Activated CD8-positive, alpha-beta memory T cell treated with anti-CD3 and anti-CD28 coated beads, Interleukin-2, amount 50 U/mL, for 1 hour (primary cell): ENCODE data around the gene ZSCAN16.

ENCODE experiments used
- DNase-seq: peaks from one replicate; pipeline ENCODE4 v3.0.0-alpha.2; 2020; ENCODE audit errors: extremely low read depth

ZSCAN16 gene

GRCh38 chr6:28134015-28134414 lies 9.6 kb downstream of the ZSCAN16 start:
- no peak for DNase-seq

- DNase-seq = no peak
Observed at GRCh38 chr6:28134716-28135115, 10.3 kb downstream of the ZSCAN16 start.

- no peak for DNase-seq
Observed at GRCh38 chr6:28135393-28135792, 11.0 kb downstream of the ZSCAN16 start.

DNA sequence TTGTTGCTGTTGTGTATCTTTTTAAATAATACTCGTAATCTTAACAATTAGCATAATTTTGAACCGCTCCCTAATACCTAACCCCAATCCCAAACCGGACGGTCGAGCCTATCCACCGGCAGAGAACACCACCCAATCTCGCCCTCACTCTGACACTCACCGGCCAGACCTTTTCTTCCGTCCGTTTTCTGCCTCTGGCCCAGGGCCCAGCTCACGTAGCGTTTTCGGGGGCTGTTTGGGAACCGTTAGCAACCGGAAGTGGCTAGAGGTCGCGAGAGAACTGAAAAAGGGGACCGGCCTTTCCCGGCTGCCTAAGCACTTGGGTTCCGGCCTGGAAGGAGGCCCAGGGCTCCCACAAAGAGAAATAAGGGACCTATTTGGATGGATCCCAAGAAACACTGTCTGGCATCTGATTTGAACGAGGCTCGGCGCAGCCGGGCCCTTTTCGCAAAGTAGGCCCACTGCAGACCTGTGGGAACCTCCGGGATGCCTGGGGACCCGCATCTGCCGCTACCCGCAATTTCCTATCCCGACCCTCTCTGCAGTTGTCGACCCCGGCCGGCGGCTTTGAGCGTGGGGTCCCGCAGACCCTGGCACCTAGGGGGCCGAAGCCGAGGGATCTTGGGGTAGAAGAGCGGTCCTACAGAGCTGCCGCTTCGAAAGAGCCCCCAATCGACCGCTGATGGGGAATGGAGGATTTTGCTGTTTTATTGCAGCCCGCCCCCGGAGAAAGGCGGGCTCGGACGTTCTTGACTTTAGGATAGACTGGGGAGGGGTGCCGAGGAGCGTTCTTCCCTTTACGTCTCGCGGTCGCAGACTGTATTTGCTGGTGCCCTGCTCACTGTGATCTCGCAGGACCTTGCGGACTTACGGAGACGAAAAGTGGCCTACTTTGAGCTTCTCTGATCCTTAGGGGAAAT lies 12.4 kb downstream of the ZSCAN16 start:
- no peak for DNase-seq

DNA sequence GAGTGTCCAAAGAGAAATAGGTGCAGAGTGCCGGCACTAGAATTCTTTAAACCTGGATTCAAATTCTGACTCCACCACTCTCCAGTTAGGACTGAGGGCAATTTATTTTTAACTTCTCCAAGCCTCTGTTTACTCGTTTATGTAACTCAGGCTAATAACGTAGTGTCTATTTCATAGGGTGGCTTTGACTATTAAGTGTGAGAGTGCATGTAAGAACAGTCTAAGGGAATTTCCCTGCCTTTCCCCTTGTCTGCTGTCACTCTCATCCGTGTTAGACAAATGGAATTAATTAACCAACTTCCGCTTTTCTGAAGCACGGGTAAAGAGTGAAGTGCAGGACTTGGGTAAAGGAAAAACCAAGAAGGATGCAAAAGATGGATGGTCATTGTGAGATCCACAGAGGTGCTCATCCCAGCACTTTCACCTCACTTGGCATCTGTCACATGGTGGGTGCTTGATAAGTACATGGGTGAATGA lies 13.1 kb downstream of the ZSCAN16 start:
- DNase-seq = no peak

- DNase-seq = no peak
Observed at GRCh38 chr6:28139860-28140543, 15.6 kb downstream of the ZSCAN16 start.

DNA sequence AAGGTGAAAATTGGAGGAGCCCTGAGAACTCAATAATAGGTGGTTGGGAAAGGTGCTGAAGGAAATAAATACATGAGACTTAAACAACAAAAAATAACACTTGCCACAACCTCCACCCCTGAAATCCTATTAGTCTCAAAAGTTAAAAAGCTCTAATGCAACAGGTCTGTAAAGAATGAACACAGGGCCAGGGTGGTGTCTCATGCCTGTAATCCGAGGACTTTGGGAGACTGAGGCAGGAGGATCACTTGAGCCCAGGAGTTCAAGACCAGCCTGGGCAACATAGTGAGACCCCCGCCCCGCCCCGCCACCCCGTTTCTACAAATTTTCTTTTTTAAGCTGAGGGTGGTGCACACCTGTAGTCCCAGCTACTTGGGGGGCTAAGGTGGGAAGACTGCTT lies 16.2 kb downstream of the ZSCAN16 start:
- DNase-seq = no peak

DNA sequence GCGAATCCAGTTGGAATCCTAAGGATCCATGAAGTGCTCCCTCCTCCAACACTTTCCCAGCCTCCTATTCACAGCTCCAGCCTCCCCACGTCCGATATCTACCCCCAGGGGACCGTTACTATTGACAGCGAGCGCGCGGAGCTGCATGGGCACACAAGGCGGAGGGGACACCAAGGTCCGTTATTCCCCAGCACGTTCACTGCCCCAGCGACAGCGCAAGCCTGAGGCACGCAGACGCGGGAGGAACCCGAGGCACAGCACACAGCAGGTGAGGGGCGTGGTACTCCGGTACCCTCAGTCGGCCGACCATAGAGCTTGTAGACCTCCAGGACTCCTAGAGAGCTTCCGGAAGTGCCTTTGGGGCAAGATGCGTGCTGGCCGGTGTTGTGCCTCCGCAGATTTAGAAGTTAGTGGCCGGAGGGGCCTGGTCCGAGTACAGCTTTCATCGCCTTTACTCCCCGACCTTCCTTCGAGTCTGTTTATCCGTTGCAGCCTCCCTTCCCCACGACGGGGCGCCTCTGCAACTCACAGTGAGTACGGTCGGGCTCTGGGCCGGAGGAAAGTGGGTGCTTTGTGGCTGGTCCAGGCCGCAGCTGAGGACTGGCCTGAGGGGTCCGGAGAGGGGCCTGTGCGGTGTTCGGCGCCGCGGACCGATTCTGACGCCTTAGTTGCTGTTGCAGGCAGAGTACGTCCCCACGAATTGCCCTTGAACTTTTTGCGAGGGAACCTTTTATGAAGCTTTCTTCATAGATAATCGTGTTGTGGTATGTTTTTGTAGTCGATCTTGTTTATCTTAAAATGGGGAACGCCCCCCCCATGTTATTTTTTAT lies 17.3 kb downstream of the ZSCAN16 start, which contains the start of gene ZKSCAN8:
ZKSCAN8 (plus strand) TSS at position 384 of the 830 bp plus-strand sequence. CDS start 6,525 bp downstream, outside the sequence.
- peak; percentile 71 for DNase-seq

GRCh38 chr6:28142446-28142845 lies 18.0 kb downstream of the ZSCAN16 start:
- no peak for DNase-seq

DNA sequence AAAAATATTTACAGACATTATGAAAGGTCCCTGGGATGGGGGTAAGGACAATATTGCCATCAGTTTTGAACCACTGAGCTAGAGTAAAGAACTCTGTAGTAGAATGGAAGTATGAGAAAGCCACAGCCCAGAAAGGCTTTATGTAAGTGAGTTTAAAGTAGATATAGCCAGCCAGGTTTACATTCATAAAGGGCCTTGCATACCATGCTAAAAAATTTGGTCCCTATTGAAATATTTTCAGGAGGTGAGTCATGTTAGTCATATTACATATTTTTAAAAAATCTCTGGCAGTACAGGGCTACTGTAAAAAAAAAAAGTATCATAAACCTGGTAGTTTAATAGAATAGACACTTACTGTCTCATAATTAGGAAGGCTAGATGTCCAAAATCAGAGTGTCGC lies 20.8 kb downstream of the ZSCAN16 start:
- no peak for DNase-seq

GRCh38 chr6:28152531-28152930 lies 28.1 kb downstream of the ZSCAN16 start:
- no peak for DNase-seq

DNA sequence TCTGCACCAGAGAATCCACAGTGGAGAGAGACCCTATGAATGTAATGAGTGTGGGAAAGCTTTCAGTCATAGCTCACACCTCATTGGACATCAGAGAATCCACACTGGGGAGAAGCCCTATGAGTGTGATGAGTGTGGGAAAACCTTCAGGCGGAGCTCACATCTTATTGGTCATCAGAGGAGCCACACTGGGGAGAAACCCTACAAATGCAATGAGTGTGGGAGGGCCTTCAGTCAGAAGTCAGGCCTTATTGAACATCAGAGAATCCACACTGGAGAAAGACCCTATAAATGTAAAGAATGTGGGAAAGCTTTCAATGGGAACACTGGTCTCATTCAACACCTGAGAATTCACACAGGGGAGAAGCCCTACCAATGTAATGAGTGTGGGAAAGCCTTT lies 29.1 kb downstream of the ZSCAN16 start:
- no peak for DNase-seq

GRCh38 chr6:28154357-28154756 lies 29.9 kb downstream of the ZSCAN16 start:
- DNase-seq = no peak

- DNase-seq = no peak
Observed at GRCh38 chr6:28158318-28158717, 33.9 kb downstream of the ZSCAN16 start.

DNA sequence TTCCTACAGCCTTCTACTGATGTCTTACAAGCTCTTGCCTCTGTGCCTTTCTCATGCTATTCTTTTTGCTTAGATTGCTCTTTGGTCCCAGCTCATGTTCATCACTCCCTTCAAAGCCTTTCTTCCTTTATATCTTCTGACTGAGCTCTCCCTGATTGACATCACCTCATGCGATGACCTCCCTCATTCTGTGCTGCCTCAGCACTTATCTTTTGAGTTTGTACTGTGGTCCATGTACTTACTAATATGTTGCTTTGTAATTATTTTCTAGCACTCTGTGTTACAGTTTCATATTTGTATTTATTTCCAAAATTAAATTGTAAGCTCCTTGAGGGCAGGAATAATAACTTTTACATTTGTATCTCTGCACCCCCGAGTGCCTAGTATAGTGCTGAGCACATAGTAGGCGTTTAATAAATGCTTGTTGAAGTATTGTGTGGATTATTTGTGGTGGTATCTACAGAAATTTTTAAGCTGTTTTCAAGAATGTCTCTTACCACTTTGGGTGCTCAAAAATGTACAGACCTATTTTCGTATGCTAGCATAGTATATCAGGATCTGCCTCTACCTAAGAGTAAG lies 34.7 kb downstream of the ZSCAN16 start:
- no peak for DNase-seq

DNA sequence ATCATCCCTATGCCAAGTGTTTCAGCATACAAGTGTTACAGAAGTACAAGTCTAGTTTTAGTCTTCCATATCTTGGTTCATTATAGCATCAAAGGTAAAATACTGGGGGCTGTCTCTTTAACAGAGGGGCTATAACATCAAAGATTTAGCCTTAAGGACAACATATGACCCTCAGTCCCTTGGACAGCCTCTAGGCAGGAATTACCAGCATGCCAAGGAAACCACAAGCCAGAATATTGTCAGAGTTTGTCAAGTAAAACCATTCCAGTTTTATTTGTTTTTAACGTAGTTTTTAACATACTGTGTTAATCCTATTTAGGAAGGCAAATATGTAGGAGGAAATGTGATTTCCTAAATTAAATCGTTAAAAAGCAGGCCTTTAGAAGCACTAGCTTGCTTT lies 35.8 kb downstream of the ZSCAN16 start:
- DNase-seq = no peak

GRCh38 chr6:28161410-28162079 lies 37.1 kb downstream of the ZSCAN16 start:
- DNase-seq = peak; percentile 8

DNA sequence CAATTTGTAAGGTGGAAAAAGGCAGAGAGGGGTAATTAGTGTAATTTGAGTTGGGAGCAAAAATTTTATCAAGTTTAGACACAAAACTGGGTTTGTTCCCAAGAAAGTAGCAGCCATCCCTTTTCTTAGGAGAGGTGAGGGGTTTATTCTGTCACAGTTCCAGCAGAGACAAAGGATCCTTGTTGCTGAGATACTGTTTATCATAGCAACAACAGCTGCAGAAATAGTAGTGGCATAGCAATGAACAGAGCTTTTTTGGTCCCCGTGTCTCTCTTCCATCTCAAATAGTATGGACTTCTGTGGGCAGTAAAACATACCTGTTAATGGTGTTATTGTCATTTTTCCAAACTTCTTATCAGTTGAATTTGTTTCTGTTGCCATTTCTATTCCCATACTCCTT lies 41.2 kb downstream of the ZSCAN16 start:
- no peak for DNase-seq

- DNase-seq = no peak
Observed at GRCh38 chr6:28167068-28167467, 42.7 kb downstream of the ZSCAN16 start.

- DNase-seq = no peak
Observed at GRCh38 chr6:28167926-28168325, 43.5 kb downstream of the ZSCAN16 start.

DNA sequence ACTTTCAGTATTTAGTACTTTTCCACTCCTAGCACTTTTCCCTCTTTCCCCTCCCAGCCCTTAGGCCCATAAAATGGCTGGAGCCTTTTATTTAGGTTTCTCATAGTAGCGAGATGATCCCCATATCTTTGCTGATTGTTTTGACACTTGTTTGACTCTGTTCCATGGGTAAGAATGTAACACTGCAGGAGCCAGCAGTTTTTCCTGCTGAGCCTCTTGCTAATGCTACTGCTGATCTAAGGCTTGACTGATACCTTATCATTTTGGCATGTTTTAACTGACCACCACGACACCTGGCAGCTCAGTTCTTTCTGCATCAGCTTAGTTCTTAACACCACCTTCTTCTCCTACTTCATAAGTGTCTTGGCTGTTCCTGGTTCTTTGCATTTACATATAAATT lies 46.9 kb downstream of the ZSCAN16 start:
- DNase-seq = no peak
